ENCODE results near the gene STARD3. TPM values are rescaled to one million over a fixed set of nuclear protein-coding genes. Genes with fewer than 3 reads are reported as not detected.

The STARD3 gene
- total and polyA plus RNA-seq, 2 of the 13 experiments (the other 11 are each of a cell fraction or from before 2014, with no cell fraction given): 34.6 to 100 TPM

GRCh38 chr17:39671651-39672521, 34.9 kb downstream of the STARD3 start (continued):
- TF ChIP-seq RBAK (CRISPR knock-in tag; IDR thresholded peaks at IDR 0.05): no peak
- 0 out of 2 replicates have a peak, but pooled peaks have one; percentile 50 for TF ChIP-seq NR2C2 (CRISPR knock-in tag; IDR thresholded peaks at IDR 0.05; ENCODE audit: borderline replicate concordance)
- no peak for TF ChIP-seq ZSCAN5A (CRISPR knock-in tag; IDR thresholded peaks at IDR 0.05; ENCODE audit: borderline replicate concordance)
- TF ChIP-seq ZNF788 (CRISPR knock-in tag; IDR thresholded peaks at IDR 0.05; ENCODE audit: borderline replicate concordance): peak; percentile 88
- TF ChIP-seq EHMT2 (IDR thresholded peaks at IDR 0.05; ENCODE audit: borderline replicate concordance, low read depth, low read length): no peak
- no peak for TF ChIP-seq ZNF558 (CRISPR knock-in tag; IDR thresholded peaks at IDR 0.05; ENCODE audit: borderline replicate concordance)
- TF ChIP-seq RFX1 (IDR thresholded peaks at IDR 0.05): no peak
- no peak for TF ChIP-seq KIAA2018 (CRISPR knock-in tag; IDR thresholded peaks at IDR 0.05; ENCODE audit: borderline replicate concordance)
- TF ChIP-seq BRD4 (CRISPR knock-in tag; IDR thresholded peaks at IDR 0.05): 0 out of 2 replicates have a peak, but pooled peaks have one; percentile 45
- TF ChIP-seq, protein P1, sequence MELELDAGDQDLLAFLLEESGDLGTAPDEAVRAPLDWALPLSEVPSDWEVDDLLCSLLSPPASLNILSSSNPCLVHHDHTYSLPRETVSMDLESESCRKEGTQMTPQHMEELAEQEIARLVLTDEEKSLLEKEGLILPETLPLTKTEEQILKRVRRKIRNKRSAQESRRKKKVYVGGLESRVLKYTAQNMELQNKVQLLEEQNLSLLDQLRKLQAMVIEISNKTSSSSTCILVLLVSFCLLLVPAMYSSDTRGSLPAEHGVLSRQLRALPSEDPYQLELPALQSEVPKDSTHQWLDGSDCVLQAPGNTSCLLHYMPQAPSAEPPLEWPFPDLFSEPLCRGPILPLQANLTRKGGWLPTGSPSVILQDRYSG (CRISPR knock-in tag; IDR thresholded peaks at IDR 0.05): no peak
- TF ChIP-seq FOXO1 (CRISPR knock-in tag; IDR thresholded peaks at IDR 0.05): no peak
- no peak for TF ChIP-seq MIER3 (CRISPR knock-in tag; IDR thresholded peaks at IDR 0.05; ENCODE audit: borderline replicate concordance)
- no peak for TF ChIP-seq DBP (CRISPR knock-in tag; IDR thresholded peaks at IDR 0.05; ENCODE audit: not compliant biosample characterization)
- TF ChIP-seq, protein P2, sequence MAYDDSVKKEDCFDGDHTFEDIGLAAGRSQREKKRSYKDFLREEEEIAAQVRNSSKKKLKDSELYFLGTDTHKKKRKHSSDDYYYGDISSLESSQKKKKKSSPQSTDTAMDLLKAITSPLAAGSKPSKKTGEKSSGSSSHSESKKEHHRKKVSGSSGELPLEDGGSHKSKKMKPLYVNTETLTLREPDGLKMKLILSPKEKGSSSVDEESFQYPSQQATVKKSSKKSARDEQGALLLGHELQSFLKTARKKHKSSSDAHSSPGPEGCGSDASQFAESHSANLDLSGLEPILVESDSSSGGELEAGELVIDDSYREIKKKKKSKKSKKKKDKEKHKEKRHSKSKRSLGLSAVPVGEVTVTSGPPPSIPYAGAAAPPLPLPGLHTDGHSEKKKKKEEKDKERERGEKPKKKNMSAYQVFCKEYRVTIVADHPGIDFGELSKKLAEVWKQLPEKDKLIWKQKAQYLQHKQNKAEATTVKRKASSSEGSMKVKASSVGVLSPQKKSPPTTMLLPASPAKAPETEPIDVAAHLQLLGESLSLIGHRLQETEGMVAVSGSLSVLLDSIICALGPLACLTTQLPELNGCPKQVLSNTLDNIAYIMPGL (CRISPR knock-in tag; IDR thresholded peaks at IDR 0.05; ENCODE audit: borderline replicate concordance in 1 of 2, low read depth in 1 of 2): peak; percentile 75 to 92

All from HepG2 (cell line).